Ectodermal cell (in vitro differentiated cells): ENCODE measurements around the gene ITPK1.

Experiments used
- H3K27ac ChIP-seq: 2 replicates; pipeline ENCODE4 v1.7.0; 2013; ENCODE audit warnings: mild to moderate bottlenecking, low read depth, low read length; ENCODE audit not compliant: insufficient read depth, poor library complexity, severe bottlenecking
- H3K27me3 ChIP-seq: 2 replicates; pipeline ENCODE4 v1.7.0; 2013; ENCODE audit warnings: mild to moderate bottlenecking, low read length; ENCODE audit not compliant: insufficient read depth, control insufficient read depth, poor library complexity, severe bottlenecking
- H3K36me3 ChIP-seq: one replicate; pipeline ENCODE4 v1.7.0; 2013; ENCODE audit warnings: low read length; ENCODE audit not compliant: control insufficient read depth, insufficient read depth
- H3K4me1 ChIP-seq: one replicate; pipeline ENCODE4 v1.7.0; 2013; ENCODE audit warnings: low read length; ENCODE audit not compliant: control insufficient read depth, insufficient read depth
- H3K4me3 ChIP-seq: 2 replicates; pipeline ENCODE4 v1.7.0; 2013; ENCODE audit warnings: low read depth, low read length, control low read depth; ENCODE audit not compliant: insufficient read depth
- H3K9me3 ChIP-seq: 2 replicates; pipeline ENCODE4 v1.7.0; 2013; ENCODE audit warnings: mild to moderate bottlenecking, low read length, moderate library complexity; ENCODE audit not compliant: control insufficient read depth
- WGBS, 2 experiments: methylation state at CpG; one replicate each; pipeline ENCODE4 v1.1.7; 2013; ENCODE audit warnings: missing lambda C conversion rate in 2 of 2; 5-methylcytosine and 5-hydroxymethylcytosine counted together

Gene ITPK1

DNA sequence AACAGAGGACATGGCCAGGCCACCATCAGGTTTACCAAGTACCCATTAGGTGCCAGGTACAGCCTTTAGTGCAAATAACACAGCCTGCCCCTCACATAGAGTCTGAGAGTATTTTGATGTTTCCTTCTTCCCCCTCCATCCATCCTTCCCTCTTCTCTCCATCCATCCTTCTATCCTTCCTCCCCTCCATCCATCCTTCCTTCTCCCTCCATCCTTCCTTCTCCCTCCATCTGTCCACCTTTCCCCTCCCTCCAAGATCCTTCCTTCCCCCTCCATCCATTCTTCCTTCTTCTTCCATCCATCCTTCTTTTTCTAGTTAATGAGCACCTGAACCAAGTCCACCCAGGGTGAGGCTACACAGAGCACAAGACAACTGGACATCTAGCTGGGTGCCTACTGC, 39.8 kb downstream of the ITPK1 start:
- Histone ChIP-seq H3K9me3 (no peaks in the 10 kb centered on the region), H3K4me3 (no peak overlapping the region), H3K36me3 (no peaks in the 10 kb centered on the region)

DNA sequence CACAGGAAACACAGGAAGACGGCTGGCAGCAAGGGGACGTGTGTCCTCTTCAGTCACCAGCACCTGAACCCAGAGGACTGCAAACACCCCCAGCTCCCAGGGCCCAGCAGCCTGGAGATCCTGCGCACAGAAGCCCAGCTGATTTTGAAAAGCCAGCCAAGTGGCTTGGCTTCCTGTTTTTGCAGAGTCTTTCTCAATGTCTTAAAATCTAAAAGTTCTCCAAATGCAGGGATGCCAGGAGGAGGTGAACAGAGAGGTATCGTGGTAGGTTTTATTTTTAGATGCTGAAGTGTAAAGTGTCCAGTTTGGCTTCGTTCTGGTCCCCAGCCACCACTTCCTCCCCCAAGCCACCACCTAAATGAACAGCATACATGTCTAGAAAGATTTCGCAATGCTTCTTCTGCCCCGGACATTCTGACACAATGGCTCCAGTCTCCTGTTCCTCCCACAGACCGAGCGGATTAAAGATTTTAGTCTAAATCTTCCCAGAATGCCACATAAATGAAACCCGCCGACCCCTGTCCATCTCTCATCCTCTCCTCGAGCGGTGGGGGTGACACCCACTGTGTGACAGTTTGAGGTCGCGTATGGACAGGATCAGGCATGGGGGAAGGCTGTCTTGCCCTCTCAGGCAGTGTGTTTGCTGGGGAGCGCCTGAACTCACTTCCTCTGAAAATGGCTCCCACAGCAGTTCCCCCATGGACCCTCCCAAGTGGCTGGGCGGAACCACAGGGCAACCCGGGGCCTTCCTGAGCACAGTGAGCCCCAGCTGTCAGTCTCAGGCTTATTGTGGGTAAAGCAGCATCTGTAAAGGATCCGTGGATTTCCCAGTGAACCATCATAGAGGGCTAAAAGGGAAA, 41.6 kb downstream of the ITPK1 start:
- Histone ChIP-seq H3K27ac (no peak overlapping the region), H3K4me3 (no peak overlapping the region)

More for the DNA sequence above, 39.8 kb downstream of the ITPK1 start:
- Histone ChIP-seq H3K27me3 (no peaks in the 10 kb centered on the region), H3K4me1 (no peaks in the 10 kb centered on the region), H3K27ac (no peak overlapping the region)

DNA sequence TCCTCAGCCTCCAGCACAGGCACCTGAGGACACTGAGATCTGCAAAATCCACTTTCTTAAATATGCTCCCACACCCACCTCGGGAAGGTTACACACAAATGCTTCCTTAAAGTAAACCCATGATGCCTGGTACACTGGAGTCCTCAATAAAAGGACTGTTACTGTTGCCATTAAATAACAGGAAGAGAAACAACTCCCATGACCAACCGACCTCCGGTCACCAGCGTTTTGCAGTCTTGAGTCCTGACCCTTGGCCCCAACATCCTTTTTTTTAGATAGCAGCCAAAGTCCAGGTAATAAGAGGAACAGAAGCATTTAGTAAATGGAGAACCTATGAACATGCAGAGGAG, 42.4 kb downstream of the ITPK1 start:
- Histone ChIP-seq H3K9me3 (no peaks in the 10 kb centered on the region), H3K4me3 (no peak overlapping the region), H3K4me1 (no peaks in the 10 kb centered on the region), H3K36me3 (no peaks in the 10 kb centered on the region), H3K27ac (no peak overlapping the region), H3K27me3 (no peaks in the 10 kb centered on the region)
- 89 to 93% methylated on average over 4 of the region's 4 CpGs for WGBS, 2 experiments

More for the DNA sequence above, 41.6 kb downstream of the ITPK1 start:
- 90% methylated on average over 18 to 19 of the region's 19 CpGs for WGBS, 2 experiments
- no peaks in the 10 kb centered on the region for H3K27me3 ChIP-seq
- no peaks in the 10 kb centered on the region for H3K9me3 ChIP-seq
- H3K36me3 ChIP-seq, result no peaks in the 10 kb centered on the region
- no peaks in the 10 kb centered on the region for H3K4me1 ChIP-seq

DNA sequence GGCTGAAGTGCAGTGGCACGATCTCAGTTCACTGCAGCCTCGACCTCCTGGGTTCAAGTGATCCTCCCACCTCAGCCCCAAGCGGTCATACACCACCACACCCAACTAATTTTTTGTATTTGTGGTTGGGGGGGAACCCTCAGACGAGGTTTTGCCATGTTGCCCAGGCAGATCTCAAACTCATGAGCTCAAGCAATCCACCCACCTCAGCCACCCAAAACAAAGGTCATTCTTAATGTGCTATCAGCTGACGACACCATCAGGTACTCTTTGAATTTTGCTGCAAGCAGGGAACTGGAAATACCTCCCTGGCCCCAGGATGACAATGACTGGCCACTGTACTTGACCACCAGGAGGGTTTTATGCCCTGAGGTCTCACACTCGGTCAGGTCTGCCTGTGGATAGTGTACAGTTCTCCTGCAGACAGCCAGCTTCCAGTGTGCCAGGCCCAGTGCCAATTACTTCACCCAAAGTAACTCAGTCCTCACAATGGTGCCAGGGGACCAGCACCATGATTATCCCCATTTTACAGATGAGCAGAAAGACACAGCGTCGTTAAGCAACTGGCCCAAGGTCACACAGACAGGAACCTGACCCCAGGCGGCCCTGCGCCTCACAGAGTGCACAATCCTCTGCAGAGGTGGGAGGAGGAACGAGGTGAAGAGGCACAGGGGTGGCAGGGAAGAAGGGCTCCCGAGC, 42.9 kb downstream of the ITPK1 start:
- no peaks in the 10 kb centered on the region for H3K36me3 ChIP-seq
- H3K27ac ChIP-seq, result no peak overlapping the region
- no peaks in the 10 kb centered on the region for H3K4me1 ChIP-seq
- WGBS, 2 experiments, result 89 to 94% methylated on average over 11 of the region's 12 CpGs
- H3K9me3 ChIP-seq, result no peaks in the 10 kb centered on the region
- H3K27me3 ChIP-seq, result no peaks in the 10 kb centered on the region
- H3K4me3 ChIP-seq, result no peak overlapping the region

DNA sequence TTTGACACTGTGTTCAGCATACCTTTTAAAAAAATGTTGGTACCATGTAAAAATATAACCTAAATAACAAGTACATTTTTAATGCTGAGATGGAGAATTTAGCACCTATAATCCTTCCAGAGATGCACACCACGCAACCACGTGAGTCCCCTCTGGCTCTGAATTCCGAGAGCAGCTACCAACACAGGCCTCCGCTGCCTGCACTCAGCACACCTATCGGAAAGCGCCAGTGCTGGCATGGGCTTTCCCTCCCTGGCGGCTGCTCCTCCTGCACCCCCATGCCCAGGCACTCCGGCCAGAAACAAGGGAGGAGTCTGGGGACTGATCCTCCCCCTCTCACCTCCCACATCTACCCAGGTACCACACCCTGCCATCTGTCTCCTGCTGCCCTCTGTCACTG, 47.0 kb downstream of the ITPK1 start:
- Histone ChIP-seq H3K36me3 (no peaks in the 10 kb centered on the region), H3K27me3 (no peaks in the 10 kb centered on the region), H3K4me3 (no peak overlapping the region), H3K27ac (no peak overlapping the region), H3K9me3 (no peaks in the 10 kb centered on the region), H3K4me1 (peaks cover 5% of the 10 kb centered on the region)
- WGBS, 2 experiments, result 91 to 93% methylated on average over 8 of the region's 8 CpGs

DNA sequence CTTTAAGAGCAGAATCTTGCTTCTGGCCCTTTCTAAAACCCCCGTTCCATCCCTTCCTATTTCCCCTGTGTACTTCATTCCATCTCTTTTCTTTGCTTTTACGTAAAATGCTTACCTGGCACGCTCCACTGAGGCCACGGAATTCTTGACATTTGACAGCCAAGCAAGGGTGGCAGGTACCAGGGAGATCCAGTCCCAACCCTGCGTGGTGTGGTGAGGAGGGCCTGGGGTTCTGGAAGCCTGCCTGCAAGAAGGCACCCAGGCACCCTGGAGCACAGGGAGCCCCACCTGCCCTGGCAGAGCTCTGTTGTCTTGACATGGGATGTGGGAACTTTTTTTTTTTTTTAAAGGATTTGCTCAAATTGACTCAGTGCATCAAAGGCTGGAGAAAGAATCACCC, 48.6 kb downstream of the ITPK1 start:
- H3K4me1 ChIP-seq, result peaks cover 5% of the 10 kb centered on the region
- no peaks in the 10 kb centered on the region for H3K27me3 ChIP-seq
- no peaks in the 10 kb centered on the region for H3K9me3 ChIP-seq
- WGBS, 2 experiments, result 89 to 94% methylated on average over 5 of the region's 5 CpGs
- H3K27ac ChIP-seq, result no peak overlapping the region
- no peaks in the 10 kb centered on the region for H3K36me3 ChIP-seq
- no peak overlapping the region for H3K4me3 ChIP-seq

DNA sequence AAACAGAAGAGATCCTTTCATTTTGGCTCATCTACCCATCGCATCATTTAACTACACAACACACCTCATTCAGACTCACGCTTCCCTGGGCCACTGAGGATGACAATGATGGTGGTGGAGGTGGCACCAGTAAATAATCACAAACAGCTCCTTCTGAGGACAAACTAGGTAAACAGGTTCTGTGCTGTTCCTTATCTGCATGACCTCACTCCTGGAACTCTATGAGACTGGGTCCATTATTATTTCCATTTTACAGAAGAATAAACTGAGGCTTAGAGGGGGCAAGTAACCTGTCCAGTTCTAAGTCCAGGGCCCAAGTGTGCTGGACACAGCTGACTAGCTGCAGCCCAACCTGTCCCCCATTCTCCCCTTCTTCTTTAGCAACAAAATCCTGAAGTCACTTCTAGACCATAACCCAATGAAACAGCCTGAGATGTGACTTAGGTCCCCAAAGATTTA, 50.4 kb downstream of the ITPK1 start:
- H3K9me3 ChIP-seq, result no peaks in the 10 kb centered on the region
- H3K4me1 ChIP-seq, result peaks cover 5% of the 10 kb centered on the region
- H3K27ac ChIP-seq, result no peak overlapping the region
- 75 to 95% methylated on average over 2 of the region's 2 CpGs for WGBS, 2 experiments
- H3K27me3 ChIP-seq, result no peaks in the 10 kb centered on the region
- no peak overlapping the region for H3K4me3 ChIP-seq
- H3K36me3 ChIP-seq, result no peaks in the 10 kb centered on the region

DNA sequence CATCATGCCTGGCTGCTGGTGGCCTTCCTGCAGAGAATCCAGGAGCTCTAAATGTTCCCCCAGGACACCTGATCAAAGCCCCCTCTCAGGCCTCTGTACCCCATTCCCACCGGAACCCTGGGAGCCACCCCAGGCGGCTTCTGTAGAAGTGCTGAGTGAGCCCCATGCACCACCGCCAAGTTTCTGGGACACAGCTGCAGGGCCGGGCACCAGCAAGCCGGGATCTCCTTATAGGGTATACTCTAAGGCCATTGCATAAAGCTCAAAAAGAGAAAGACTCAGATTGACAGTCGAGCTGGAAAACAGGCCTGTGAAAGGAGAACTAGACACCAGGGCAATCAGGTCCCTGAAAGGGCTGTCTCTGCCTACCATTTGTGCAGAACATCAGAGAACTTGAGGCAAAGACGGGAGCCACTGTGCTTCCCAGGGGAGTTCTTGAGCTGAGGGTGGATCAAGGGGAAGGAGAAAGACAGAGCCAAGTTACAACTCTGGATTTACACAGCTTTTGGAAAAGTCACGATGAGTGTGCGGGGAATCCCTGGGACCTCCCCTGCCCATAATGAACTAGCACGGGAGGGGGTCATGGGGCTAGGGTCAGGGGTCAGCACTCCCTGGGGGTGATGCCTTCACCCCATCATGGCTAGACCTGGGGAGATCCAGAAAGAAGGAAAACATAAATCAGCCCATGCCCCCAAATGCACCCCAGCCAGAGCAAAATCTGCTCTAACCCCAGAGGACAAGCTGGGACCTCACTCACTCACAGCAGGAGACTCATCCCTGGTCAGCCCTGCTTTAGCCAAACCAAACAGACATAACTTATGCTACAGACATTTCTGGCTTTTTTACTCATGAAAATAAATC, 51.1 kb downstream of the ITPK1 start:
- Histone ChIP-seq H3K9me3 (no peaks in the 10 kb centered on the region), H3K36me3 (no peaks in the 10 kb centered on the region), H3K27me3 (no peaks in the 10 kb centered on the region), H3K4me3 (no peak overlapping the region), H3K27ac (no peak overlapping the region), H3K4me1 (peaks cover 5% of the 10 kb centered on the region)
- 86% methylated on average over 10 of the region's 10 CpGs for WGBS, 2 experiments

DNA sequence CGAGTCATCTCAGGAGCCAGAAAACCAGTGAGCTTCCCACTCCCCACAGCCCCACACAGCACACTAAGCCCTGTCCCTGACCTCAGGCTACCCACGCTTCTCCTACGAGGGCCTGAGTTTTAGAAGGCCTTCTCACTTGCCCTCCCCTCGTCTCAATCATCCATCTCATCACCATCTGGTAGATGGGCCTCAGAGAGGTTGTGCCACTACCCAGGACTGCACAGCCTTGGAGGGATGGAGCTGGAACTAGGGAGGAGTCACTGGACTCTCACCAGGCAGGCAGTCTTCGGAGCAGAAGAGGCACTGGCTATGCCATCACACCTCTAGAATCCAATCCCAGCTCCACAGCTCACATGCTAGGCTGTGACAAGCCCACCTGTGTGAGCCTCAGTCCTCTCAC, 52.3 kb downstream of the ITPK1 start:
- no peaks in the 10 kb centered on the region for H3K36me3 ChIP-seq
- H3K27ac ChIP-seq, result no peak overlapping the region
- peaks cover 5% of the 10 kb centered on the region for H3K4me1 ChIP-seq
- H3K4me3 ChIP-seq, result no peak overlapping the region
- H3K9me3 ChIP-seq, result no peaks in the 10 kb centered on the region
- no peaks in the 10 kb centered on the region for H3K27me3 ChIP-seq
- 90% methylated on average over 5 of the region's 5 CpGs for WGBS, 2 experiments

DNA sequence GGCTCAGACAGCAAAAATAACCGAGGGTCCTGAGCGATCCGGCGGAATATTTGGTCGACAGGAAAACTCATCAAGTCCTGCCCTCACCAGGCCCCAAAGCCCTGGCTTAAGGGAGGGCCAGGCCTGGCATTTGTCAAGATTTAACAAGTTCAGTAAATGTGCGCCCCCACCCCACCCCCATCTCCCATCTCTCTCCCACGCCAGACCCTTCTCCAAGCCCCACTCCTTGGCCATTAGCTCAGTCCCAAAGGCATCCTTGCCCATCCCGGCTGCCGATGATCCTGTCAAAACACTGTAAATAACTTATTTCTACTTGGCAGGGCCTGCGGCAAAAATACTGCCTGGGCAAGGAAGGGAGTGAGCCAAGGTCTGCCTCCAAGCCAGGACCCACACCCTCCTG, 52.8 kb downstream of the ITPK1 start:
- WGBS, 2 experiments, result 92 to 94% methylated on average over 10 of the region's 10 CpGs

More for the DNA sequence above, 52.8 kb downstream of the ITPK1 start:
- Histone ChIP-seq H3K4me1 (peaks cover 5% of the 10 kb centered on the region), H3K36me3 (no peaks in the 10 kb centered on the region), H3K9me3 (no peaks in the 10 kb centered on the region), H3K27me3 (no peaks in the 10 kb centered on the region), H3K27ac (no peak overlapping the region), H3K4me3 (no peak overlapping the region)
